Adrenal gland (tissue), 12 donors: ENCODE measurements around the gene PACSIN1. TPM values are rescaled to one million over a fixed set of nuclear protein-coding genes. Genes with fewer than 3 reads are reported as not detected.
A peak's percentile ranks its signal among the peaks of the same experiment; 100 is the strongest.

ENCODE experiments used
- DNase-seq, 7 donors: peaks; one replicate each; pipeline ENCODE4 v3.0.0-alpha.2; 2019 to 2020
- H3K27ac ChIP-seq, 5 donors: fragments of 200-600 bp; sonication (generic) in 4 of 5; 1 replicate in 3 of 5; 2 replicates in 2 of 5; pipeline versions ENCODE4 v1.5.1 to v1.8.0; 2016 to 2020; ENCODE audit warnings: mild to moderate bottlenecking in 1 of 5
- H3K27me3 ChIP-seq: fragments of 200-600 bp; 2 replicates; pipeline ENCODE4 v1.8.0; 2021
- H3K36me3 ChIP-seq, 2 donors: fragments of 200-600 bp; replicated peaks in 1 of 2; 1 replicate in 1 of 2; 2 replicates in 1 of 2; pipeline versions ENCODE4 v1.5.1 to v1.8.0; 2018 to 2022
- H3K4me1 ChIP-seq, 2 donors: fragments of 200-600 bp; replicated peaks in 1 of 2; 1 replicate in 1 of 2; 2 replicates in 1 of 2; pipeline versions ENCODE4 v1.5.1 to v1.8.0; 2018 to 2021
- H3K4me3 ChIP-seq, 4 donors: fragments of 200-600 bp; sonication (generic) in 3 of 4; one replicate each; pipeline ENCODE4 v1.5.1; 2016 to 2018
- H3K9me3 ChIP-seq, 3 donors: fragments of 200-600 bp; sonication (generic) in 1 of 3; replicated peaks in 1 of 3; 1 replicate in 2 of 3; 2 replicates in 1 of 3; pipeline versions ENCODE4 v1.5.1 to v1.8.0; 2016 to 2021
- POLR2A ChIP-seq, 2 donors: fragments of 450-650 bp; IDR thresholded peaks; one replicate each; pipeline ENCODE4 v1.6.1; 2017; ENCODE audit warnings: antibody characterized with exemption in 2 of 2, mild to moderate bottlenecking in 2 of 2, moderate library complexity in 1 of 2
- whole genome bisulfite sequencing, 4 donors: extraction: QIAGEN DNeasy Blood & Tissue Kit in 2 of 4; methylation state at CpG; one replicate each; pipeline versions ENCODE4 v1.1.5 to v1.1.7; 2013 to 2017; 5-methylcytosine and 5-hydroxymethylcytosine counted together
- intact Hi-C, 2 donors: fragments of 100-400 bp; cut with DNase I; formaldehyde crosslinking; loops; one replicate each; pipeline versions ENCODE4 v1.14.1 to v1.15.0; 2022 to 2023
- polyA plus RNA-seq, 3 donors: library from polyadenylated mRNA; stranded (reverse); fragments of 200-250 nt in 2 of 3; fragments of 350-450 nt in 1 of 3; fragmentation: Illumina TruSeq in 1 of 3; extraction: RNeasy Lipid Tissue Mini Kit (QIAGEN cat#74804) in 1 of 3; gene quantifications; one replicate each; pipeline ENCODE4 v1.2.3, GENCODE V29; 2013 to 2014
- total RNA-seq, 9 donors: library from RNA; depleted of rRNA in 4 of 9; stranded (reverse); fragments of >200 nt in 4 of 9; fragments of 120-200 nt in 1 of 9; fragmentation: NEBNext Ultra II Directional in 1 of 9; extraction: Animal tissue kit (Norgen Biotek cat#: 25700) in 1 of 9; gene quantifications; one replicate each; pipeline versions ENCODE4 v1.1.0 to v1.2.4, GENCODE V29; 2013 to 2023
- TF ChIP-seq, protein P1 (sequence below), 6 experiments: fragments of 450-650 bp in 4 of 6; fragments of 200-600 bp in 2 of 6; sonication (generic) in 1 of 6; IDR thresholded peaks; 1 replicate in 5 of 6; 2 replicates in 1 of 6; pipeline versions ENCODE4 v1.5.1 to v1.8.0; 2016 to 2021; ENCODE audit warnings: antibody characterized with exemption in 6 of 6, mild to moderate bottlenecking in 2 of 6, moderate library complexity in 1 of 6
- donor health status: healthy with polysubstance abuse.
- donor health status: Bipolar disorder and iron deficiency.
- donor health status: DM: yes; HTN: yes; CAD: no.
- donor health status: DM: no; HTN: no; CAD: no.
- donor health status: DM: no; HTN: no; CAD: no.
- donor health status: DM: yes; HTN: yes; CAD: no.

PACSIN1 gene
- total and polyA plus RNA-seq, 12 donors: 0.19 to 2.9 (median 0.73) TPM; not detected in 2

DNA sequence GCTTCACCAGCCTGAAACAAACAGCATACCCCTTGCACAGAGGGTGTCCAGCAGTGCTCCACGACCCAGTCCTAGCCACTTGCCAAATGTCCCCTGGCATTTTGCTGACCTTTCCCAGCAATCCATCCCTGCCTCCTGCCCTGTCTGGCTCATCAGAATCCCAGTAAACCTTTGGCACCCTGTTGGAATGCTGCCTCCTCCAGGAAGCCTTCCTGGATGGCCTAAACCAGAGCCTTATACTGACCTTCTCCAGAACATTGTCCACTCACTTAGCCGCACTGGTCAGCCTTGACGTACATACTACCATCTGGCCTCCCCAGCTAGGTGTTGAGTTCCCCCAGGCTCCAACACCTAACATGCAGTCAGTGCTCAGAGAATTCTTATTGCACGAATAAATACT lies 2.0 kb upstream of the PACSIN1 start:
- DNase-seq: no peak
- TF ChIP-seq POLR2A (IDR thresholded peaks at IDR 0.05): no peak
- TF ChIP-seq, protein P1, sequence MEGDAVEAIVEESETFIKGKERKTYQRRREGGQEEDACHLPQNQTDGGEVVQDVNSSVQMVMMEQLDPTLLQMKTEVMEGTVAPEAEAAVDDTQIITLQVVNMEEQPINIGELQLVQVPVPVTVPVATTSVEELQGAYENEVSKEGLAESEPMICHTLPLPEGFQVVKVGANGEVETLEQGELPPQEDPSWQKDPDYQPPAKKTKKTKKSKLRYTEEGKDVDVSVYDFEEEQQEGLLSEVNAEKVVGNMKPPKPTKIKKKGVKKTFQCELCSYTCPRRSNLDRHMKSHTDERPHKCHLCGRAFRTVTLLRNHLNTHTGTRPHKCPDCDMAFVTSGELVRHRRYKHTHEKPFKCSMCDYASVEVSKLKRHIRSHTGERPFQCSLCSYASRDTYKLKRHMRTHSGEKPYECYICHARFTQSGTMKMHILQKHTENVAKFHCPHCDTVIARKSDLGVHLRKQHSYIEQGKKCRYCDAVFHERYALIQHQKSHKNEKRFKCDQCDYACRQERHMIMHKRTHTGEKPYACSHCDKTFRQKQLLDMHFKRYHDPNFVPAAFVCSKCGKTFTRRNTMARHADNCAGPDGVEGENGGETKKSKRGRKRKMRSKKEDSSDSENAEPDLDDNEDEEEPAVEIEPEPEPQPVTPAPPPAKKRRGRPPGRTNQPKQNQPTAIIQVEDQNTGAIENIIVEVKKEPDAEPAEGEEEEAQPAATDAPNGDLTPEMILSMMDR (IDR thresholded peaks at IDR 0.05): no peak
- H3K4me1 ChIP-seq: peaks cover 7 to 21% of the 10 kb centered on the region in 2 donors
- intact Hi-C loops: loop anchor here (10.0 kb wide), 1 partner anchor 131 kb away; no protein-coding TSS in a partner anchor
- H3K36me3 ChIP-seq: no peaks in the 10 kb centered on the region
- no peaks in the 10 kb centered on the region for H3K27me3 ChIP-seq
- WGBS, 4 donors: 68 to 78% (median 72%) methylated on average over 4 of the region's 4 CpGs
- no peaks in the 10 kb centered on the region for H3K9me3 ChIP-seq
- H3K27ac ChIP-seq: no peak overlapping the region
- H3K4me3 ChIP-seq: no peak overlapping the region

GRCh38 chr6:34466242-34467185 lies 638 bp downstream of the PACSIN1 start:
- DNase-seq: no peak
- 37 to 73% (median 48%) methylated on average over 7 to 28 of the region's 28 CpGs for WGBS, 4 donors
- no peaks in the 10 kb centered on the region for H3K9me3 ChIP-seq
- intact Hi-C loops: loop anchor here (10.0 kb wide), 1 partner anchor 128 kb away; no protein-coding TSS in a partner anchor
- H3K36me3 ChIP-seq: no peaks in the 10 kb centered on the region
- no peaks in the 10 kb centered on the region for H3K27me3 ChIP-seq
- peaks cover 7 to 12% of the 10 kb centered on the region in 2 donors for H3K4me1 ChIP-seq
- peak overlapping the region in 2 of 4 donors; percentile 16 to 46 for H3K4me3 ChIP-seq
- H3K27ac ChIP-seq: no peak overlapping the region
- TF ChIP-seq, protein P1 (IDR thresholded peaks at IDR 0.05): no peak
- no peak for TF ChIP-seq POLR2A (IDR thresholded peaks at IDR 0.05)

GRCh38 chr6:34468378-34468892 lies 2.6 kb downstream of the PACSIN1 start:
- Histone ChIP-seq H3K4me1 (peaks cover 7 to 12% of the 10 kb centered on the region in 2 donors), H3K36me3 (no peaks in the 10 kb centered on the region), H3K27me3 (no peaks in the 10 kb centered on the region), H3K27ac (no peak overlapping the region), H3K9me3 (no peaks in the 10 kb centered on the region), H3K4me3 (no peak overlapping the region)
- WGBS, 4 donors: 80 to 88% (median 85%) methylated on average over 4 of the region's 4 CpGs
- TF ChIP-seq POLR2A (IDR thresholded peaks at IDR 0.05): no peak
- TF ChIP-seq, protein P1 (IDR thresholded peaks at IDR 0.05): no peak
- no peak for DNase-seq
- intact Hi-C loops: loop anchor here (10.0 kb wide), 1 partner anchor 126 kb away; no protein-coding TSS in a partner anchor

GRCh38 chr6:34469499-34469898 lies 3.6 kb downstream of the PACSIN1 start:
- intact Hi-C loops: loop anchor here (10.0 kb wide), 1 partner anchor 125 kb away; no protein-coding TSS in a partner anchor
- H3K4me3 ChIP-seq: no peak overlapping the region
- no peak for DNase-seq
- no peaks in the 10 kb centered on the region for H3K27me3 ChIP-seq
- no peaks in the 10 kb centered on the region for H3K9me3 ChIP-seq
- H3K36me3 ChIP-seq: no peaks in the 10 kb centered on the region
- 66 to 88% (median 78%) methylated on average over 2 to 3 of the region's 3 CpGs for WGBS, 4 donors
- no peak for TF ChIP-seq POLR2A (IDR thresholded peaks at IDR 0.05)
- TF ChIP-seq, protein P1 (IDR thresholded peaks at IDR 0.05): no peak
- peaks cover 7 to 12% of the 10 kb centered on the region in 2 donors for H3K4me1 ChIP-seq
- H3K27ac ChIP-seq: no peak overlapping the region
